ENCODE measurements around the gene NACAD. TPM values are rescaled to one million over a fixed set of nuclear protein-coding genes. Genes with fewer than 3 reads are reported as not detected.
"Not testable (repeated sequence)": the region's sequence is repeated elsewhere in the genome, so short reads cannot be mapped to it uniquely, and the experiment has no call there.

NACAD gene
- total RNA-seq, 8 experiments from 2014 or later, result 2.9 to 19.8 (median 11.6) TPM

DNA sequence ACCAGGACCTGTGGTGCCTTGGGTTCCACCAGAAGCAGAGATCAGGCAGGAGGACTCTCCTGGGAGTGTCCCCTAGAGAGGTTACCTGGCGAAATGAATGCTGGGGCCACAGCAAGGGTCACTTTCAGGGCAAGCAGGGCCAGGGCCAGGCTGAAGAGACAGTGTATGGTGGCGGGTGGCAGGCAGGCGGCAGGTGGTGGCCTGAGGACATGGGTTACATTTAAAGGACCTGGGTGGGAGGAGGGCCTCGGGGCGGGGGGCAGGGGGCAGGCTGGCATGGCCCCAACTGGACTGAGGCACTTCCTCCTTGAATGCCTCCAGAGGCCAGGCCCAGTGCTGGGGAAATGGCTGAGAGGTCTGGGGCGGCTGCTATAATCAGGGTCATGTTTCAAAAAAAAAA, 37.4 kb upstream of the NACAD start:
- H3K4me1 ChIP-seq (replicated peaks in 1 of 2), result peaks cover 12 to 24% of the 10 kb centered on the region in 2 donors
- 80 to 100% (median 100%) methylated on average over 1 of the region's 6 CpGs; no CpG with 5 or more reads in 7 of the 10 experiments for WGBS, 10 experiments
- no peak overlapping the region for H3K4me3 ChIP-seq
- no peak for ATAC-seq (replicated peaks in 6 of 8)
- in situ Hi-C loops (cut with MboI; ENCODE audit: low pct_unique_long_range_greater_than_20kb in 2 of 9, low sequenced_read_pairs in 9 of 9, unreplicated experiment in 9 of 9), result loop anchor here in 5 of 9 experiments (25.0 kb wide), 2 partner anchors 264 to 539 kb away; partner anchors contain the start of gene TMED4 (in 3 of the 5)
- H3K27ac ChIP-seq, result no peak overlapping the region

DNA sequence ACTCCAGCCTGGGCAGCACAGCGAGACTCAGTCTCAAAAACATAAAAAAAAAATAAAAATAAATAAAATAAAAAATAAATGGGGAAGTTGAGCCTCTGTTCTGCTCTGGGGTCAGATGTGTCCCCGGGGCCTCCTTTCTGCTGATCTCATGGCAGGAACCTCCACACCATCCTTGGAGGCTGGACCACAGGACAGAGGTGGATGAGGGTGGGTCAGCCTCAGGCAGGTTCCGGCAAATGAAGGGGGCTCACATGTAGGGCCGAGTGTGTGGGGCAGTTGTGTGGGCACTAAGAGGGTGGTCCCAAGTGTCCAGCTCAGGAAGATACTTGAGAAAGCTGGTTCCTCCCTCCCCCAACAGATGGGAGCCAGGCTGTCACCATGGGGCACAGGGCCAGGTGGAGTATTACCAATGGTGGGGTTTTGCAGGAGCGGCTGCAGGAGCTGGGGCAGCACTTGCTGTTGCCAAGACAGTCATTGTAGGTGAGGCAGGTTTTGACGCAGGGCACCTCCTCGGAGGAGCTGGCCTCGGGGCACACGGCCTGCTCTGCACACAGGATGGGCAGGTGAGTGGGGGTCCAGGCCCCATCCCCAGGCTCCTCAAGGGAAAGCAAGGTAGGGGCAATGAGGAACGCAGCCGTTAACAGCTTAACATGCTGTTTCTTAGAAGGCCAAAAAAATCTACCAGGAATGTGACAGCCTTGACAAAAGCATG, 36.6 kb upstream of the NACAD start:
- Histone ChIP-seq H3K27ac (no peak overlapping the region), H3K4me1 (replicated peaks in 1 of 2) (peaks cover 12 to 24% of the 10 kb centered on the region in 2 donors), H3K4me3 (no peak overlapping the region)
- in situ Hi-C loops (cut with MboI; ENCODE audit: low pct_unique_long_range_greater_than_20kb in 2 of 9, low sequenced_read_pairs in 9 of 9, unreplicated experiment in 9 of 9), result loop anchor here in 5 of 9 experiments (25.0 kb wide), 2 partner anchors 263 to 538 kb away; partner anchors contain the start of gene TMED4 (in 3 of the 5)
- no peak for ATAC-seq (replicated peaks in 6 of 8)
- WGBS, 10 experiments, result 50 to 100% (median 100%) methylated on average over 1 to 5 of the region's 11 CpGs; no CpG with 5 or more reads in 1 of the 10 experiments

GRCh38 chr7:45123913-45124710, 35.3 kb upstream of the NACAD start:
- Histone ChIP-seq H3K4me3 (no peak overlapping the region), H3K4me1 (replicated peaks in 1 of 2) (peaks cover 12 to 24% of the 10 kb centered on the region in 2 donors), H3K27ac (peak overlapping the region in 1 of 2 donors; percentile 35)
- in situ Hi-C loops (cut with MboI; ENCODE audit: low pct_unique_long_range_greater_than_20kb in 2 of 9, low sequenced_read_pairs in 9 of 9, unreplicated experiment in 9 of 9), result loop anchor here in 2 of 9 experiments (25.0 kb wide), 2 partner anchors 262 to 537 kb away; partner anchors contain the start of gene TMED4 (in 1 of the 2)
- peak in 5 of 8 experiments; percentile 53 to 91 (median 80) for ATAC-seq (replicated peaks in 6 of 8)
- 36 to 83% (median 58%) methylated on average over 1 to 4 of the region's 12 CpGs; no CpG with 5 or more reads in 7 of the 10 experiments for WGBS, 10 experiments

- Histone ChIP-seq H3K27ac (peak overlapping the region in 1 of 2 donors; percentile 35), H3K4me3 (no peak overlapping the region), H3K4me1 (replicated peaks in 1 of 2) (peaks cover 12 to 24% of the 10 kb centered on the region in 2 donors)
- peak in 3 of 8 experiments; percentile 5 to 31 (median 13) for ATAC-seq (replicated peaks in 6 of 8)
- in situ Hi-C loops (cut with MboI; ENCODE audit: low pct_unique_long_range_greater_than_20kb in 2 of 9, low sequenced_read_pairs in 9 of 9, unreplicated experiment in 9 of 9), result loop anchor here in 2 of 9 experiments (25.0 kb wide), 2 partner anchors 261 to 536 kb away; partner anchors contain the start of gene TMED4 (in 1 of the 2)
- WGBS, 10 experiments, result 74 to 100% (median 85%) methylated on average over 1 to 8 of the region's 16 CpGs; no CpG with 5 or more reads in 4 of the 10 experiments
These were observed 34.4 kb upstream of the NACAD start for GRCh38 chr7:45122975-45123860.

- no peak overlapping the region for H3K4me3 ChIP-seq
- in situ Hi-C loops (cut with MboI; ENCODE audit: low pct_unique_long_range_greater_than_20kb in 2 of 9, low sequenced_read_pairs in 9 of 9, unreplicated experiment in 9 of 9), result loop anchor here in 2 of 9 experiments (25.0 kb wide), 2 partner anchors 257 to 532 kb away; partner anchors contain the start of gene TMED4 (in 1 of the 2)
- H3K4me1 ChIP-seq (replicated peaks in 1 of 2), result peaks cover 9 to 14% of the 10 kb centered on the region in 2 donors
- no peak for ATAC-seq (replicated peaks in 6 of 8)
- 69 to 82% (median 79%) methylated on average over 1 to 2 of the region's 3 CpGs; no CpG with 5 or more reads in 6 of the 10 experiments for WGBS, 10 experiments
- no peak overlapping the region for H3K27ac ChIP-seq
These were observed 30.8 kb upstream of the NACAD start for GRCh38 chr7:45119550-45119949.

GRCh38 chr7:45118889-45119331, 30.1 kb upstream of the NACAD start:
- 20 to 92% (median 40%) methylated on average over 1 to 2 of the region's 3 CpGs; no CpG with 5 or more reads in 7 of the 10 experiments for WGBS, 10 experiments
- H3K4me1 ChIP-seq (replicated peaks in 1 of 2), result peaks cover 4 to 8% of the 10 kb centered on the region in 2 donors
- H3K27ac ChIP-seq, result no peak overlapping the region
- H3K4me3 ChIP-seq, result no peak overlapping the region
- ATAC-seq (replicated peaks in 6 of 8), result no peak
- in situ Hi-C loops (cut with MboI; ENCODE audit: low pct_unique_long_range_greater_than_20kb in 2 of 9, low sequenced_read_pairs in 9 of 9, unreplicated experiment in 9 of 9), result loop anchor here in 2 of 9 experiments (25.0 kb wide), 2 partner anchors 257 to 532 kb away; partner anchors contain the start of gene TMED4 (in 1 of the 2)

DNA sequence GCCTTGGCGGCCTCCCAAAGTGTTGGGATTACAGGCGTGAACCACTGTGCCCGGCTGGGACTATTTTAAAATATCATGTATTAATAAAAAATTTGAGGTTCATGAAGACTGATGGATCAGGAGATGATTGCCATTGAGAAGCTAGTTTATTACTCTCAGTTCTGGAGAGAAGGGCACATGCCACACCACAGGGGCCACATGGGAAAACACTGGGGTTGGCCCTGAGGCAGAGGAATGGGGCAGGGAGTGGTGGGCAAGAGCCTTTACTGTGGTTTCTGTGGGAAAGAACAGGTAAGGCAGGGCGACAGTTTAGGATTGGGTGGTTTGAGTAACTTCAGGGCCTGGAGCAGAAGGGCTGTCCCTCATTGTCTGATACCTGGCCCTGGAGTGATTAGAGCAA, 29.5 kb upstream of the NACAD start:
- H3K27ac ChIP-seq, result no peak overlapping the region

DNA sequence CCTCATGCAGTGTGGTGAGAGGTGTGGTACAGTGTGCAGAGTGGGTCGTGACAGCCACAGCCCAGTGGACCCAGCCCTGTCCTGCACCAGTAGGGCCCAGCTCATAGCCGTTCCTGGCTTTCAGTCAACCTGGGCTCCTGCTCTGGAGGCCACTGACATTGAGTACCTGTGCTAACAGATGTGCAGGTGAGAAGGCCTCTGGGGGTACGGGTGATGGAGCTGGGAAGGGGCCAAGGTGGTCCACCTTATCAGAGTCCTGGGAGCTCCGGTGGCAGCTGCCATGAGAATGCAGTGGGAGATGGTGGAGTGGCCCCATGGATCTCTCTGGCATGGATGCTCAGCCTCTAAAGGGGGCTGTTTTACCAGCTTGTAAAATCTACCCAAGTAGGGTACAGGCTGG, 28.8 kb upstream of the NACAD start:
- H3K27ac ChIP-seq, result no peak overlapping the region
- H3K4me3 ChIP-seq, result no peak overlapping the region
- WGBS, 10 experiments, result 40 to 83% (median 60%) methylated on average over 1 of the region's 4 CpGs; no CpG with 5 or more reads in 6 of the 10 experiments
- peaks cover under 1 to 3% of the 10 kb centered on the region in 2 donors for H3K4me1 ChIP-seq (replicated peaks in 1 of 2)
- ATAC-seq (replicated peaks in 6 of 8), result no peak
- in situ Hi-C loops (cut with MboI; ENCODE audit: low pct_unique_long_range_greater_than_20kb in 2 of 9, low sequenced_read_pairs in 9 of 9, unreplicated experiment in 9 of 9), result loop anchor here in 2 of 9 experiments (25.0 kb wide), 2 partner anchors 255 to 530 kb away; partner anchors contain the start of gene TMED4 (in 1 of the 2)

More for the DNA sequence above, 29.5 kb upstream of the NACAD start:
- no peak overlapping the region for H3K4me3 ChIP-seq
- H3K4me1 ChIP-seq (replicated peaks in 1 of 2), result peaks cover 0 to 1% of the 10 kb centered on the region in 2 donors
- ATAC-seq (replicated peaks in 6 of 8), result no peak
- in situ Hi-C loops (cut with MboI; ENCODE audit: low pct_unique_long_range_greater_than_20kb in 2 of 9, low sequenced_read_pairs in 9 of 9, unreplicated experiment in 9 of 9), result loop anchor here in 2 of 9 experiments (25.0 kb wide), 2 partner anchors 256 to 531 kb away; partner anchors contain the start of gene TMED4 (in 1 of the 2)
- WGBS, 10 experiments, result 20 to 92% (median 70%) methylated on average over 1 to 3 of the region's 4 CpGs; no CpG with 5 or more reads in 5 of the 10 experiments

- in situ Hi-C loops (cut with MboI; ENCODE audit: low pct_unique_long_range_greater_than_20kb in 2 of 9, low sequenced_read_pairs in 9 of 9, unreplicated experiment in 9 of 9), result loop anchor here in 2 of 9 experiments (25.0 kb wide), 2 partner anchors 254 to 529 kb away; partner anchors contain the start of gene TMED4 (in 1 of the 2)
- no peak overlapping the region for H3K4me3 ChIP-seq
- no peak overlapping the region for H3K27ac ChIP-seq
- 40 to 100% methylated on average over 1 of the region's 1 CpG; no CpG with 5 or more reads in 8 of the 10 experiments for WGBS, 10 experiments
- H3K4me1 ChIP-seq (replicated peaks in 1 of 2), result peaks cover 5 to 7% of the 10 kb centered on the region in 2 donors
- ATAC-seq (replicated peaks in 6 of 8), result no peak
These were observed 27.3 kb upstream of the NACAD start for GRCh38 chr7:45116048-45116447.

GRCh38 chr7:45114926-45115325, 26.2 kb upstream of the NACAD start:
- no peak for ATAC-seq (replicated peaks in 6 of 8)
- peaks cover 12 to 15% of the 10 kb centered on the region in 2 donors for H3K4me1 ChIP-seq (replicated peaks in 1 of 2)
- H3K4me3 ChIP-seq, result no peak overlapping the region
- no peak overlapping the region for H3K27ac ChIP-seq
- in situ Hi-C loops (cut with MboI; ENCODE audit: low pct_unique_long_range_greater_than_20kb in 2 of 9, low sequenced_read_pairs in 9 of 9, unreplicated experiment in 9 of 9), result loop anchor here in 2 of 9 experiments (25.0 kb wide), 2 partner anchors 253 to 528 kb away; partner anchors contain the start of gene TMED4 (in 1 of the 2)

GRCh38 chr7:45114257-45114656, 25.5 kb upstream of the NACAD start:
- not testable (repeated sequence) for H3K4me3 ChIP-seq; H3K27ac ChIP-seq; ATAC-seq (replicated peaks in 6 of 8)
- 0 to 100% (median 69%) methylated on average over 1 of the region's 1 CpG; no CpG with 5 or more reads in 4 of the 10 experiments for WGBS, 10 experiments
- in situ Hi-C loops (cut with MboI; ENCODE audit: low pct_unique_long_range_greater_than_20kb in 2 of 9, low sequenced_read_pairs in 9 of 9, unreplicated experiment in 9 of 9), result loop anchor here in 2 of 9 experiments (25.0 kb wide), 2 partner anchors 252 to 527 kb away; partner anchors contain the start of gene TMED4 (in 1 of the 2)
- H3K4me1 ChIP-seq (replicated peaks in 1 of 2), result peaks cover 12 to 15% of the 10 kb centered on the region in 2 donors

Measured in motor neuron (in vitro differentiated cells).